HG03378 (cell line): Measurements from ENCODE around the gene ASB5.
"Not testable (repeated sequence)": the region's sequence is repeated elsewhere in the genome, so short reads cannot be mapped to it uniquely, and the experiment has no call there.

Experiments
- ATAC-seq: cut with Tn5 transposase; IDR thresholded peaks from one replicate; pipeline ENCODE4 v1.9.1; 2021; ENCODE audit warnings: mild to moderate bottlenecking, moderate library complexity; ENCODE audit not compliant: unreplicated experiment

The ASB5 gene

GRCh38 chr4:176279560-176279959, 10.5 kb upstream of the ASB5 start:
- ATAC-seq = not testable (repeated sequence)

- ATAC-seq = peak; percentile 77
Observed at GRCh38 chr4:176277162-176277904, 8.3 kb upstream of the ASB5 start.

GRCh38 chr4:176276710-176277109, 7.7 kb upstream of the ASB5 start:
- no peak for ATAC-seq

GRCh38 chr4:176274441-176274840, 5.4 kb upstream of the ASB5 start:
- no peak for ATAC-seq

- no peak for ATAC-seq
Observed at GRCh38 chr4:176273736-176274135, 4.7 kb upstream of the ASB5 start.

- ATAC-seq = no peak
Observed at GRCh38 chr4:176272799-176273198, 3.8 kb upstream of the ASB5 start.

- no peak for ATAC-seq
Observed at GRCh38 chr4:176271749-176272148, 2.7 kb upstream of the ASB5 start.

- ATAC-seq = no peak
Observed at GRCh38 chr4:176270669-176271068, 1.6 kb upstream of the ASB5 start.

- no peak for ATAC-seq
Observed at GRCh38 chr4:176266026-176266425, 3.0 kb downstream of the ASB5 start.

- ATAC-seq = peak; percentile 91
Observed at GRCh38 chr4:176262243-176262642, 6.8 kb downstream of the ASB5 start.

GRCh38 chr4:176261481-176261880, 7.5 kb downstream of the ASB5 start:
- no peak for ATAC-seq

GRCh38 chr4:176261018-176261417, 8.0 kb downstream of the ASB5 start:
- no peak for ATAC-seq

- ATAC-seq = no peak
Observed at GRCh38 chr4:176259330-176260090, 9.5 kb downstream of the ASB5 start.

GRCh38 chr4:176258135-176258534, 10.9 kb downstream of the ASB5 start:
- no peak for ATAC-seq

GRCh38 chr4:176256921-176257320, 12.1 kb downstream of the ASB5 start:
- no peak for ATAC-seq

GRCh38 chr4:176242764-176243347, 26.2 kb downstream of the ASB5 start:
- no peak for ATAC-seq

GRCh38 chr4:176241703-176242102, 27.3 kb downstream of the ASB5 start:
- no peak for ATAC-seq

GRCh38 chr4:176238826-176239225, 30.2 kb downstream of the ASB5 start:
- ATAC-seq = no peak

- no peak for ATAC-seq
Observed at GRCh38 chr4:176238157-176238610, 30.8 kb downstream of the ASB5 start.

- ATAC-seq = no peak
Observed at GRCh38 chr4:176236946-176237345, 32.1 kb downstream of the ASB5 start.

GRCh38 chr4:176230836-176231235, 38.2 kb downstream of the ASB5 start:
- ATAC-seq = no peak

- no peak for ATAC-seq
Observed at GRCh38 chr4:176229645-176230044, 39.4 kb downstream of the ASB5 start.
